WTC11 (cell line): ENCODE measurements around the gene DEGS1. TPM values are rescaled to one million over a fixed set of nuclear protein-coding genes. Genes with fewer than 3 reads are reported as not detected.

Source experiments
- ATAC-seq: fragments of 200-7000 bp; cut with Tn5 transposase; 2 replicates; pipeline ENCODE4 v1.10.0; 2021; ENCODE audit warnings: mild to moderate bottlenecking, moderate library complexity
- CTCF ChIA-PET: fragments of 300-600 bp; sonication (Branson Sonifier 250); formaldehyde crosslinking; loops from one replicate; lab custom pipeline; 2021; ENCODE audit warnings: antibody characterized with exemption; lab: Charles Lee
- POLR2A ChIA-PET: fragments of 350-600 bp; sonication (Branson Sonifier 250); formaldehyde crosslinking; loops from one replicate; lab custom pipeline; 2021; ENCODE audit warnings: antibody characterized with exemption; lab: Charles Lee
- DNase-seq: peaks from one replicate; pipeline ENCODE4 v3.0.0; 2021; ENCODE audit warnings: low spot score
- H3K27ac Mint-ChIP-seq: 2 replicates; pipeline ENCODE4 v1.8.0; 2021; ENCODE audit warnings: mixed read lengths
- H3K27me3 Mint-ChIP-seq: 2 replicates; pipeline ENCODE4 v1.8.0; 2021; ENCODE audit warnings: low read depth, mild to moderate bottlenecking, moderate library complexity, mixed read lengths
- H3K36me3 Mint-ChIP-seq: 2 replicates; pipeline ENCODE4 v1.8.0; 2021; ENCODE audit warnings: mixed read lengths
- H3K4me1 Mint-ChIP-seq: 2 replicates; pipeline ENCODE4 v1.8.0; 2022; ENCODE audit warnings: mixed read lengths
- H3K4me3 Mint-ChIP-seq: 2 replicates; pipeline ENCODE4 v1.8.0; 2021; ENCODE audit warnings: mild to moderate bottlenecking, moderate library complexity, mixed read lengths
- H3K9me3 Mint-ChIP-seq: 2 replicates; pipeline ENCODE4 v1.8.0; 2021; ENCODE audit warnings: mixed read lengths
- AFF4 ChIP-seq: sonication (generic); formaldehyde crosslinking; IDR thresholded peaks from 2 replicates; pipeline ENCODE4 v1.8.1; 2023; ENCODE audit warnings: mild to moderate bottlenecking, missing genetic modification reagents, borderline replicate concordance
- ATF2 ChIP-seq: sonication (generic); formaldehyde crosslinking; IDR thresholded peaks from 2 replicates; pipeline ENCODE4 v1.8.1; 2022; ENCODE audit warnings: low read depth, missing genetic modification reagents, borderline replicate concordance
- CTCF ChIP-seq: fragments of 200-600 bp; IDR thresholded peaks from 2 replicates; pipeline ENCODE4 v1.8.0; 2022; ENCODE audit warnings: antibody characterized with exemption
- HMGA2 ChIP-seq: fragments of 250-450 bp; sonication (Bioruptor Pico); IDR thresholded peaks from 2 replicates; pipeline ENCODE4 v1.4.0; 2021; ENCODE audit warnings: mild to moderate bottlenecking, moderate library complexity
- IRF1 ChIP-seq: sonication (generic); formaldehyde crosslinking; IDR thresholded peaks from 2 replicates; pipeline ENCODE4 v1.8.0; 2023; ENCODE audit warnings: missing genetic modification reagents
- MAX ChIP-seq: sonication (generic); formaldehyde crosslinking; IDR thresholded peaks from 2 replicates; pipeline ENCODE4 v1.8.0; 2022; ENCODE audit warnings: mild to moderate bottlenecking, missing genetic modification reagents
- MYBL2 ChIP-seq: sonication (generic); formaldehyde crosslinking; IDR thresholded peaks from 2 replicates; pipeline ENCODE4 v1.8.1; 2023; ENCODE audit warnings: mild to moderate bottlenecking, moderate library complexity, missing genetic modification reagents
- NFYB ChIP-seq: sonication (generic); formaldehyde crosslinking; conservative IDR thresholded peaks from 2 replicates; pipeline ENCODE4 v1.8.0; 2022; ENCODE audit warnings: low read depth, missing genetic modification reagents
- NR2C2 ChIP-seq: sonication (generic); formaldehyde crosslinking; IDR thresholded peaks from 2 replicates; pipeline ENCODE4 v1.8.0; 2022; ENCODE audit warnings: mild to moderate bottlenecking, missing genetic modification reagents
- PRRX2 ChIP-seq: fragments of 250-450 bp; sonication (Bioruptor Pico); IDR thresholded peaks from 2 replicates; pipeline ENCODE4 v1.8.0; 2021; ENCODE audit warnings: mild to moderate bottlenecking
- RORB ChIP-seq: fragments of 250-450 bp; sonication (Bioruptor Pico); IDR thresholded peaks from 2 replicates; pipeline ENCODE4 v1.9.0; 2021; ENCODE audit warnings: mild to moderate bottlenecking
- SOX15 ChIP-seq: fragments of 250-450 bp; sonication (Bioruptor Pico); IDR thresholded peaks from 2 replicates; pipeline ENCODE4 v1.9.0; 2021; ENCODE audit warnings: mild to moderate bottlenecking
- SP1 ChIP-seq: sonication (generic); formaldehyde crosslinking; conservative IDR thresholded peaks from 2 replicates; pipeline ENCODE4 v1.8.1; 2022; ENCODE audit warnings: missing genetic modification reagents
- STAT6 ChIP-seq: sonication (generic); formaldehyde crosslinking; conservative IDR thresholded peaks from 2 replicates; pipeline ENCODE4 v1.8.1; 2023; ENCODE audit warnings: mild to moderate bottlenecking, low read depth, missing genetic modification reagents, moderate library complexity
- TEAD1 ChIP-seq: sonication (generic); formaldehyde crosslinking; IDR thresholded peaks from 2 replicates; pipeline ENCODE4 v1.8.0; 2022; ENCODE audit warnings: mild to moderate bottlenecking, missing genetic modification reagents
- ZBTB21 ChIP-seq: sonication (generic); formaldehyde crosslinking; IDR thresholded peaks from 2 replicates; pipeline ENCODE4 v1.8.1; 2023; ENCODE audit warnings: mild to moderate bottlenecking, missing genetic modification reagents, borderline replicate concordance
- ZMAT4 ChIP-seq: fragments of 250-450 bp; sonication (Bioruptor Pico); IDR thresholded peaks from 2 replicates; pipeline ENCODE4 v1.9.0; 2021; ENCODE audit warnings: mild to moderate bottlenecking
- ZNF396 ChIP-seq: fragments of 250-450 bp; sonication (Bioruptor Pico); IDR thresholded peaks from 2 replicates; pipeline ENCODE4 v1.8.0; 2021; ENCODE audit warnings: mild to moderate bottlenecking, moderate library complexity, borderline replicate concordance
- ZNF532 ChIP-seq: fragments of 250-450 bp; sonication (Bioruptor Pico); IDR thresholded peaks from 2 replicates; pipeline ENCODE4 v1.9.0; 2021; ENCODE audit warnings: mild to moderate bottlenecking, borderline replicate concordance
- total RNA-seq: library from RNA; stranded (reverse); gene quantifications from 3 replicates; pipeline ENCODE4 v1.2.3, GENCODE V29; 2021

The DEGS1 gene
- total RNA-seq, 1 experiment from 2014 or later = 30.7 TPM

- Mint-ChIP-seq H3K4me3 (no peak overlapping the region), H3K9me3 (peaks cover 4% of the 10 kb centered on the region; the same call in 1 of the 2 replicates), H3K36me3 (peaks cover 8% of the 10 kb centered on the region), H3K4me1 (peaks cover 15% of the 10 kb centered on the region)
- ChIA-PET CTCF (no interaction called here), POLR2A (interaction anchor here (0.7 kb wide), 1 partner anchor 11 kb away, joined by 5 read pairs; no protein-coding TSS in a partner anchor)
- no peak for ATAC-seq
- TF ChIP-seq ZBTB21 (CRISPR knock-in tag) (no peak), ZMAT4 (CRISPR knock-in tag) (no peak), HMGA2 (CRISPR knock-in tag) (no peak), STAT6 (no peak), ZNF532 (no peak), MYBL2 (CRISPR knock-in tag) (no peak), ZNF396 (no peak), MAX (CRISPR knock-in tag) (no peak), CTCF (no peak), ATF2 (CRISPR knock-in tag) (no peak), AFF4 (CRISPR knock-in tag) (no peak), PRRX2 (CRISPR knock-in tag) (no peak), RORB (CRISPR knock-in tag) (no peak), SP1 (no peak), NFYB (CRISPR knock-in tag) (no peak), NR2C2 (CRISPR knock-in tag) (no peak), SOX15 (CRISPR knock-in tag) (no peak), TEAD1 (CRISPR knock-in tag) (no peak), IRF1 (CRISPR knock-in tag) (no peak)
- TF ChIP-seq, all 79 proteins: peak for 0
- no peak for DNase-seq
- peak overlapping the region; percentile 42; the same call in 1 of the 2 replicates for H3K27ac Mint-ChIP-seq
- H3K27me3 Mint-ChIP-seq = no peaks in the 10 kb centered on the region
Observed at GRCh38 chr1:224198572-224198971, 15.5 kb downstream of the DEGS1 start.
